ENCODE data around the gene TMEM131. TPM values are rescaled to one million over a fixed set of nuclear protein-coding genes. Genes with fewer than 3 reads are reported as not detected.
"Not testable (repeated sequence)": the region's sequence is repeated elsewhere in the genome, so short reads cannot be mapped to it uniquely, and the experiment has no call there.

TMEM131 gene
- polyA plus RNA-seq, 3 donors: 7.0 to 23.6 (median 8.2) TPM

- no peak overlapping the region for H3K9ac ChIP-seq (ENCODE audit: insufficient read depth, low read length, poor library complexity, severe bottlenecking)
- Mint-ChIP-seq H3K4me1 (peaks cover 34% of the 10 kb centered on the region), H3K27ac (no peak overlapping the region), H3K4me3 (no peak overlapping the region), H3K27me3 (ENCODE audit: low read depth in 3 of 3) (no peaks in the 10 kb centered on the region), H3K36me3 (peaks cover 3 to 4% of the 10 kb centered on the region in 2 donors), H3K9me3 (peaks cover 0 to 2% (median 0%) of the 10 kb centered on the region in 7 donors)
- H3K4me3 ChIP-seq (replicated peaks in 1 of 3; ENCODE audit: low read depth in 2 of 3, low read length in 3 of 3): no peak overlapping the region
- no peaks in the 10 kb centered on the region for H3K36me3 ChIP-seq (replicated peaks in 1 of 2; ENCODE audit: control insufficient read depth in 1 of 2, insufficient read depth in 2 of 2, low read length in 2 of 2)
- H3K27ac ChIP-seq (ENCODE audit: low read depth in 1 of 2, low read length in 2 of 2): no peak overlapping the region
- TF ChIP-seq, protein P1, sequence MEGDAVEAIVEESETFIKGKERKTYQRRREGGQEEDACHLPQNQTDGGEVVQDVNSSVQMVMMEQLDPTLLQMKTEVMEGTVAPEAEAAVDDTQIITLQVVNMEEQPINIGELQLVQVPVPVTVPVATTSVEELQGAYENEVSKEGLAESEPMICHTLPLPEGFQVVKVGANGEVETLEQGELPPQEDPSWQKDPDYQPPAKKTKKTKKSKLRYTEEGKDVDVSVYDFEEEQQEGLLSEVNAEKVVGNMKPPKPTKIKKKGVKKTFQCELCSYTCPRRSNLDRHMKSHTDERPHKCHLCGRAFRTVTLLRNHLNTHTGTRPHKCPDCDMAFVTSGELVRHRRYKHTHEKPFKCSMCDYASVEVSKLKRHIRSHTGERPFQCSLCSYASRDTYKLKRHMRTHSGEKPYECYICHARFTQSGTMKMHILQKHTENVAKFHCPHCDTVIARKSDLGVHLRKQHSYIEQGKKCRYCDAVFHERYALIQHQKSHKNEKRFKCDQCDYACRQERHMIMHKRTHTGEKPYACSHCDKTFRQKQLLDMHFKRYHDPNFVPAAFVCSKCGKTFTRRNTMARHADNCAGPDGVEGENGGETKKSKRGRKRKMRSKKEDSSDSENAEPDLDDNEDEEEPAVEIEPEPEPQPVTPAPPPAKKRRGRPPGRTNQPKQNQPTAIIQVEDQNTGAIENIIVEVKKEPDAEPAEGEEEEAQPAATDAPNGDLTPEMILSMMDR (IDR thresholded peaks at IDR 0.05): no peak
- no peak for DNase-seq
- peaks cover 100% of the 10 kb centered on the region for H3K79me2 ChIP-seq (ENCODE audit: insufficient read depth, low read length)
- peaks cover 3 to 7% of the 10 kb centered on the region in 2 donors for H3K4me1 ChIP-seq (ENCODE audit: control insufficient read depth in 1 of 2, insufficient read depth in 2 of 2, low read length in 2 of 2)
- peaks cover 98% of the 10 kb centered on the region for H4K20me1 ChIP-seq (ENCODE audit: insufficient read depth, low read length)
- intact Hi-C loops (cut with micrococcal nuclease): no loop called here
- H3K4me2 ChIP-seq (replicated peaks; ENCODE audit: extremely low read depth, low read length, poor library complexity, severe bottlenecking): no peak overlapping the region
- no peak overlapping the region for H2AFZ ChIP-seq (ENCODE audit: insufficient read depth, low read depth, low read length, poor library complexity, severe bottlenecking)
- no peaks in the 10 kb centered on the region for H3K27me3 ChIP-seq (ENCODE audit: control insufficient read depth in 2 of 2, insufficient read depth in 2 of 2, low read length in 2 of 2)
- WGBS (ENCODE audit: insufficient coverage): 100% methylated on average over 1 of the region's 2 CpGs
- no peaks in the 10 kb centered on the region for H3K9me3 ChIP-seq (replicated peaks in 1 of 2; ENCODE audit: control insufficient read depth in 1 of 2, insufficient read depth in 1 of 2, low read length in 2 of 2)
These were observed 37.6 kb downstream of the TMEM131 start for GRCh38 chr2:97958184-97958583.

- peaks cover 100% of the 10 kb centered on the region for H3K79me2 ChIP-seq (ENCODE audit: insufficient read depth, low read length)
These were observed 38.1 kb downstream of the TMEM131 start for GRCh38 chr2:97957432-97958183.

GRCh38 chr2:97956753-97957152, 39.0 kb downstream of the TMEM131 start:
- 100% methylated on average over 4 of the region's 13 CpGs for WGBS (ENCODE audit: insufficient coverage)
- intact Hi-C loops (cut with micrococcal nuclease); H3K36me3 ChIP-seq (replicated peaks in 1 of 2; ENCODE audit: control insufficient read depth in 1 of 2, insufficient read depth in 2 of 2, low read length in 2 of 2); H3K27me3 Mint-ChIP-seq (ENCODE audit: low read depth in 3 of 3); H3K9me3 ChIP-seq (replicated peaks in 1 of 2; ENCODE audit: control insufficient read depth in 1 of 2, insufficient read depth in 1 of 2, low read length in 2 of 2); H3K27ac Mint-ChIP-seq; H3K4me2 ChIP-seq (replicated peaks; ENCODE audit: extremely low read depth, low read length, poor library complexity, severe bottlenecking); H3K4me3 Mint-ChIP-seq; H3K4me3 ChIP-seq (replicated peaks in 1 of 3; ENCODE audit: low read depth in 2 of 3, low read length in 3 of 3); H3K4me1 ChIP-seq (ENCODE audit: control insufficient read depth in 1 of 2, insufficient read depth in 2 of 2, low read length in 2 of 2); H3K27me3 ChIP-seq (ENCODE audit: control insufficient read depth in 2 of 2, insufficient read depth in 2 of 2, low read length in 2 of 2); H3K9me3 Mint-ChIP-seq; H2AFZ ChIP-seq (ENCODE audit: insufficient read depth, low read depth, low read length, poor library complexity, severe bottlenecking); DNase-seq; H3K36me3 Mint-ChIP-seq; H3K27ac ChIP-seq (ENCODE audit: low read depth in 1 of 2, low read length in 2 of 2); H3K9ac ChIP-seq (ENCODE audit: insufficient read depth, low read length, poor library complexity, severe bottlenecking): not testable (repeated sequence)
- H3K4me1 Mint-ChIP-seq: peaks cover 36% of the 10 kb centered on the region
- peaks cover 98% of the 10 kb centered on the region for H4K20me1 ChIP-seq (ENCODE audit: insufficient read depth, low read length)
- H3K79me2 ChIP-seq (ENCODE audit: insufficient read depth, low read length): peaks cover 100% of the 10 kb centered on the region

More at GRCh38 chr2:97957432-97958183, 38.1 kb downstream of the TMEM131 start:
- H3K9me3 ChIP-seq (replicated peaks in 1 of 2; ENCODE audit: control insufficient read depth in 1 of 2, insufficient read depth in 1 of 2, low read length in 2 of 2): no peaks in the 10 kb centered on the region
- WGBS (ENCODE audit: insufficient coverage): 54% methylated on average over 2 of the region's 5 CpGs
- no peak overlapping the region for H3K4me3 ChIP-seq (replicated peaks in 1 of 3; ENCODE audit: low read depth in 2 of 3, low read length in 3 of 3)
- Mint-ChIP-seq H3K27me3 (ENCODE audit: low read depth in 3 of 3) (no peaks in the 10 kb centered on the region), H3K9me3 (peaks cover 0 to 2% (median 0%) of the 10 kb centered on the region in 7 donors), H3K4me3 (no peak overlapping the region), H3K4me1 (peaks cover 35% of the 10 kb centered on the region), H3K27ac (peak overlapping the region in 3 of 7 donors; percentile 16 to 37 (median 37)), H3K36me3 (peaks cover 3 to 4% of the 10 kb centered on the region in 2 donors)
- intact Hi-C loops (cut with micrococcal nuclease): no loop called here
- H3K9ac ChIP-seq (ENCODE audit: insufficient read depth, low read length, poor library complexity, severe bottlenecking): no peak overlapping the region
- peaks cover 3 to 7% of the 10 kb centered on the region in 2 donors for H3K4me1 ChIP-seq (ENCODE audit: control insufficient read depth in 1 of 2, insufficient read depth in 2 of 2, low read length in 2 of 2)
- TF ChIP-seq, protein P1 (IDR thresholded peaks at IDR 0.05): no peak
- H3K36me3 ChIP-seq (replicated peaks in 1 of 2; ENCODE audit: control insufficient read depth in 1 of 2, insufficient read depth in 2 of 2, low read length in 2 of 2): no peaks in the 10 kb centered on the region
- H2AFZ ChIP-seq (ENCODE audit: insufficient read depth, low read depth, low read length, poor library complexity, severe bottlenecking): no peak overlapping the region
- no peaks in the 10 kb centered on the region for H3K27me3 ChIP-seq (ENCODE audit: control insufficient read depth in 2 of 2, insufficient read depth in 2 of 2, low read length in 2 of 2)
- H4K20me1 ChIP-seq (ENCODE audit: insufficient read depth, low read length): peaks cover 98% of the 10 kb centered on the region
- no peak overlapping the region for H3K4me2 ChIP-seq (replicated peaks; ENCODE audit: extremely low read depth, low read length, poor library complexity, severe bottlenecking)
- peak overlapping the region in 1 of 2 donors; percentile 11 for H3K27ac ChIP-seq (ENCODE audit: low read depth in 1 of 2, low read length in 2 of 2)
- no peak for DNase-seq
